IMR-90 (cell line): ENCODE data around the gene CNBD2. TPM values are rescaled to one million over a fixed set of nuclear protein-coding genes. Genes with fewer than 3 reads are reported as not detected.

ENCODE experiments used
- ATAC-seq: fragments of 200-7000 bp; cut with Tn5 transposase; 2 replicates; pipeline ENCODE4 v1.9.1; 2020; ENCODE audit warnings: low read depth, mild to moderate bottlenecking, moderate library complexity
- BruUV-seq: library from RNA; stranded (reverse); fragments of 400-500 nt; replicated peaks from 2 replicates; lab custom pipeline; 2021; lab: Mats Ljungman, UMichigan
- CTCF ChIA-PET: fragments of 300-600 bp; formaldehyde crosslinking; extraction: SDS; loops from one replicate; lab custom pipeline; 2021; ENCODE audit warnings: antibody characterized with exemption; lab: Yijun Ruan, JAX
- POLR2A ChIA-PET: fragments of 300-600 bp; sonication (Branson Sonifier 250); formaldehyde crosslinking; loops from one replicate; lab custom pipeline; 2022; ENCODE audit warnings: antibody characterized with exemption; ENCODE audit not compliant: unreplicated experiment; lab: Charles Lee
- DNase-seq: peaks from one replicate; pipeline ENCODE4 v3.0.0; 2013
- H2AFZ ChIP-seq: replicated peaks from 2 replicates; pipeline ENCODE3; 2013; ENCODE audit warnings: low read length, mild to moderate bottlenecking; ENCODE audit not compliant: poor library complexity
- H2AK5ac ChIP-seq: 2 replicates; pipeline ENCODE4 v1.6.1; 2013; ENCODE audit warnings: low read depth, low read length, inconsistent platforms
- H2AK9ac ChIP-seq: replicated peaks from 2 replicates; pipeline ENCODE3; 2013; ENCODE audit warnings: mild to moderate bottlenecking, low read depth, low read length, moderate library complexity; ENCODE audit not compliant: poor library complexity
- H2BK120ac ChIP-seq: 2 replicates; pipeline ENCODE4 v1.6.1; 2013; ENCODE audit warnings: low read depth, low read length, inconsistent platforms
- H2BK15ac ChIP-seq: 3 replicates; pipeline ENCODE4 v1.6.1; 2013; ENCODE audit warnings: low read depth, low read length, inconsistent platforms
- H2BK20ac ChIP-seq: 2 replicates; pipeline ENCODE4 v1.6.1; 2013; ENCODE audit warnings: low read depth, mild to moderate bottlenecking, inconsistent platforms, low read length, moderate library complexity
- H2BK5ac ChIP-seq: 2 replicates; pipeline ENCODE4 v1.6.1; 2013; ENCODE audit warnings: mild to moderate bottlenecking, low read depth, low read length, inconsistent platforms; ENCODE audit not compliant: poor library complexity, severe bottlenecking
- H3K14ac ChIP-seq: replicated peaks from 2 replicates; pipeline ENCODE4 v1.6.1; 2013; ENCODE audit warnings: low read depth, low read length, inconsistent platforms
- H3K18ac ChIP-seq: 2 replicates; pipeline ENCODE4 v1.6.1; 2013; ENCODE audit warnings: low read depth, low read length, control low read depth
- H3K23ac ChIP-seq: 2 replicates; pipeline ENCODE4 v1.6.1; 2013; ENCODE audit warnings: low read depth, low read length, inconsistent platforms
- H3K27ac ChIP-seq: 2 replicates; pipeline ENCODE4 v1.5.1; 2013; ENCODE audit warnings: mild to moderate bottlenecking, control low read depth, low read length; ENCODE audit not compliant: insufficient read depth
- H3K27me3 ChIP-seq: 2 replicates; pipeline ENCODE4 v1.6.1; 2013; ENCODE audit warnings: low read length; ENCODE audit not compliant: control insufficient read depth, insufficient read depth
- H3K36me3 ChIP-seq: 2 replicates; pipeline ENCODE4 v1.6.1; 2013; ENCODE audit warnings: low read length, mixed read lengths; ENCODE audit not compliant: control insufficient read depth, insufficient read depth
- H3K4ac ChIP-seq: 2 replicates; pipeline ENCODE4 v1.6.1; 2013; ENCODE audit warnings: low read depth, low read length, inconsistent platforms
- H3K4me1 ChIP-seq: 2 replicates; pipeline ENCODE4 v1.6.1; 2013; ENCODE audit warnings: low read length, mixed read lengths; ENCODE audit not compliant: control insufficient read depth, insufficient read depth
- H3K4me2 ChIP-seq: 2 replicates; pipeline ENCODE4 v1.6.1; 2013; ENCODE audit warnings: low read depth, mild to moderate bottlenecking, control low read depth, low read length, moderate library complexity
- H3K4me3 ChIP-seq: 2 replicates; pipeline ENCODE4 v1.5.1; 2013; ENCODE audit warnings: low read depth, mild to moderate bottlenecking, control low read depth, low read length, moderate library complexity; ENCODE audit not compliant: insufficient read depth
- H3K56ac ChIP-seq: 2 replicates; pipeline ENCODE4 v1.6.1; 2013; ENCODE audit warnings: low read length, inconsistent platforms; ENCODE audit not compliant: insufficient read depth; ENCODE audit errors: extremely low read depth
- H3K79me1 ChIP-seq, 2 experiments: 2 replicates each; pipeline ENCODE4 v1.6.1; 2013; ENCODE audit warnings: low read length in 2 of 2, inconsistent platforms in 1 of 2, low read depth in 1 of 2
- H3K9ac ChIP-seq: 2 replicates; pipeline ENCODE4 v1.6.1; 2013; ENCODE audit warnings: low read depth, low read length, control low read depth
- H3K9me1 ChIP-seq: 2 replicates; pipeline ENCODE4 v1.6.1; 2013; ENCODE audit warnings: low read length, inconsistent platforms; ENCODE audit not compliant: insufficient read depth
- H3K9me3 ChIP-seq: 2 replicates; pipeline ENCODE4 v1.6.1; 2013; ENCODE audit warnings: low read length; ENCODE audit not compliant: control insufficient read depth, insufficient read depth
- H4K20me1 ChIP-seq: 2 replicates; pipeline ENCODE4 v1.6.1; 2013; ENCODE audit warnings: low read length, inconsistent platforms; ENCODE audit not compliant: insufficient read depth
- H4K5ac ChIP-seq: 2 replicates; pipeline ENCODE4 v1.6.1; 2013; ENCODE audit warnings: mild to moderate bottlenecking, low read depth, low read length, control low read depth
- H4K8ac ChIP-seq, 2 experiments: 2 replicates each; pipeline ENCODE4 v1.6.1; 2013; ENCODE audit warnings: low read depth in 2 of 2, low read length in 2 of 2, control low read depth in 1 of 2, inconsistent platforms in 1 of 2
- H4K91ac ChIP-seq: 2 replicates; pipeline ENCODE4 v1.6.1; 2013; ENCODE audit warnings: low read depth, low read length, inconsistent platforms; ENCODE audit not compliant: insufficient read depth
- BHLHE40 ChIP-seq: fragments of 150-350 bp; IDR thresholded peaks from 2 replicates; pipeline ENCODE4 v1.6.1; 2016; ENCODE audit warnings: mild to moderate bottlenecking, low read depth, low read length
- CHD1 ChIP-seq: IDR thresholded peaks from 2 replicates; pipeline ENCODE4 v1.6.1; 2012; ENCODE audit warnings: low read depth, low read length, improper control_type of control experiment
- ELK1 ChIP-seq: fragments of 150-350 bp; IDR thresholded peaks from 2 replicates; pipeline ENCODE4 v1.6.1; 2016; ENCODE audit warnings: low read depth, mild to moderate bottlenecking, low read length, moderate library complexity, borderline replicate concordance
- FOS ChIP-seq: fragments of 150-350 bp; IDR thresholded peaks from 2 replicates; pipeline ENCODE4 v1.6.1; 2016; ENCODE audit warnings: low read depth, low read length
- MAFK ChIP-seq: IDR thresholded peaks from 2 replicates; pipeline ENCODE4 v1.6.1; 2012; ENCODE audit warnings: low read depth, low read length, improper control_type of control experiment
- MAZ ChIP-seq: IDR thresholded peaks from 2 replicates; pipeline ENCODE4 v1.6.1; 2012; ENCODE audit warnings: low read depth, mild to moderate bottlenecking, low read length, improper control_type of control experiment, moderate library complexity, borderline replicate concordance
- MXI1 ChIP-seq: IDR thresholded peaks from 2 replicates; pipeline ENCODE4 v1.6.1; 2012; ENCODE audit warnings: low read depth, mild to moderate bottlenecking, low read length, moderate library complexity, borderline replicate concordance
- NFE2L2 ChIP-seq: fragments of 150-350 bp; IDR thresholded peaks from 2 replicates; pipeline ENCODE4 v1.6.1; 2016; ENCODE audit warnings: low read depth, mild to moderate bottlenecking, low read length
- POLR2A ChIP-seq: IDR thresholded peaks from 2 replicates; pipeline ENCODE4 v1.6.1; 2012; ENCODE audit warnings: mild to moderate bottlenecking, low read depth, low read length
- RAD21 ChIP-seq: IDR thresholded peaks from 2 replicates; pipeline ENCODE4 v1.6.1; 2012; ENCODE audit warnings: low read length, improper control_type of control experiment
- RCOR1 ChIP-seq: IDR thresholded peaks from 2 replicates; pipeline ENCODE4 v1.6.1; 2012; ENCODE audit warnings: mild to moderate bottlenecking, low read length, improper control_type of control experiment; ENCODE audit not compliant: insufficient replicate concordance
- RFX5 ChIP-seq: IDR thresholded peaks from 2 replicates; pipeline ENCODE4 v1.8.0; 2012; ENCODE audit warnings: low read depth, mild to moderate bottlenecking, low read length, moderate library complexity
- WGBS, 2 experiments: methylation state at CpG; one replicate each; pipeline versions ENCODE4 v1.1.5 to v1.1.7; 2013; ENCODE audit warnings: missing lambda C conversion rate in 2 of 2; ENCODE audit not compliant: insufficient read length in 1 of 2; ENCODE audit errors: extremely low coverage in 2 of 2; 5-methylcytosine and 5-hydroxymethylcytosine counted together
- dilution Hi-C: fragments of 300-500 bp; cut with HindIII; formaldehyde crosslinking; loops from one replicate; pipeline ENCODE4 v1.14.3; 2018; ENCODE audit warnings: low sequenced_read_pairs; ENCODE audit not compliant: unreplicated experiment
- in situ Hi-C: fragments of 300-500 bp; cut with MboI; formaldehyde crosslinking; loops from 3 replicates; pipeline ENCODE4 v1.14.3; 2019; ENCODE audit warnings: low sequenced_read_pairs, inconsistent platforms, mixed read lengths
- intact Hi-C: fragments of 100-400 bp; cut with micrococcal nuclease; formaldehyde crosslinking; loops from 2 replicates; pipeline ENCODE4 v1.10.0; 2022
- polyA plus RNA-seq, 3 experiments: library from polyadenylated mRNA; depleted of rRNA; stranded (reverse); fragments of >200 nt; gene quantifications; 2 replicates each; pipeline ENCODE4 v1.2.3, GENCODE V29; 2012; ENCODE audit warnings: low replicate concordance in 1 of 3
- total RNA-seq: library from RNA; depleted of rRNA; stranded (reverse); fragments of >200 nt; gene quantifications from 2 replicates; pipeline ENCODE4 v1.2.3, GENCODE V29; 2012
- TF ChIP-seq, protein P1 (sequence below): conservative IDR thresholded peaks from 2 replicates; pipeline ENCODE4 v1.5.1; 2012; ENCODE audit warnings: mild to moderate bottlenecking, low read depth, low read length, improper control_type of control experiment
- TF ChIP-seq, protein P2 (sequence below): fragments of 150-350 bp; IDR thresholded peaks from 2 replicates; pipeline ENCODE4 v1.6.1; 2017; ENCODE audit warnings: mild to moderate bottlenecking, antibody characterized with exemption, low read length, low read depth

CNBD2 gene
- total and polyA plus RNA-seq, 2 of the 4 experiments (the other 2 are of a cell fraction): 0.90 to 1.7 TPM

GRCh38 chr20:35975576-35976373 is 7.4 kb downstream of the CNBD2 start:
- TF ChIP-seq ELK1: no peak
- no peak for TF ChIP-seq NFE2L2
- TF ChIP-seq FOS: no peak
- TF ChIP-seq RCOR1: no peak
- no peak for TF ChIP-seq RAD21
- TF ChIP-seq, protein P1, sequence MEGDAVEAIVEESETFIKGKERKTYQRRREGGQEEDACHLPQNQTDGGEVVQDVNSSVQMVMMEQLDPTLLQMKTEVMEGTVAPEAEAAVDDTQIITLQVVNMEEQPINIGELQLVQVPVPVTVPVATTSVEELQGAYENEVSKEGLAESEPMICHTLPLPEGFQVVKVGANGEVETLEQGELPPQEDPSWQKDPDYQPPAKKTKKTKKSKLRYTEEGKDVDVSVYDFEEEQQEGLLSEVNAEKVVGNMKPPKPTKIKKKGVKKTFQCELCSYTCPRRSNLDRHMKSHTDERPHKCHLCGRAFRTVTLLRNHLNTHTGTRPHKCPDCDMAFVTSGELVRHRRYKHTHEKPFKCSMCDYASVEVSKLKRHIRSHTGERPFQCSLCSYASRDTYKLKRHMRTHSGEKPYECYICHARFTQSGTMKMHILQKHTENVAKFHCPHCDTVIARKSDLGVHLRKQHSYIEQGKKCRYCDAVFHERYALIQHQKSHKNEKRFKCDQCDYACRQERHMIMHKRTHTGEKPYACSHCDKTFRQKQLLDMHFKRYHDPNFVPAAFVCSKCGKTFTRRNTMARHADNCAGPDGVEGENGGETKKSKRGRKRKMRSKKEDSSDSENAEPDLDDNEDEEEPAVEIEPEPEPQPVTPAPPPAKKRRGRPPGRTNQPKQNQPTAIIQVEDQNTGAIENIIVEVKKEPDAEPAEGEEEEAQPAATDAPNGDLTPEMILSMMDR: no peak
- TF ChIP-seq MAZ: no peak
- TF ChIP-seq, protein P2, sequence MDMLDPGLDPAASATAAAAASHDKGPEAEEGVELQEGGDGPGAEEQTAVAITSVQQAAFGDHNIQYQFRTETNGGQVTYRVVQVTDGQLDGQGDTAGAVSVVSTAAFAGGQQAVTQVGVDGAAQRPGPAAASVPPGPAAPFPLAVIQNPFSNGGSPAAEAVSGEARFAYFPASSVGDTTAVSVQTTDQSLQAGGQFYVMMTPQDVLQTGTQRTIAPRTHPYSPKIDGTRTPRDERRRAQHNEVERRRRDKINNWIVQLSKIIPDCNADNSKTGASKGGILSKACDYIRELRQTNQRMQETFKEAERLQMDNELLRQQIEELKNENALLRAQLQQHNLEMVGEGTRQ: no peak
- no peak for TF ChIP-seq MAFK
- TF ChIP-seq RFX5: no peak
- TF ChIP-seq CHD1: no peak
- no peak for TF ChIP-seq BHLHE40
- no peak for TF ChIP-seq POLR2A
- TF ChIP-seq MXI1: no peak
- WGBS, 2 experiments: no CpG with 5 or more reads among the region's 9 CpGs
- no peaks in the 10 kb centered on the region for H3K79me1 ChIP-seq
- H2BK5ac ChIP-seq: no peak overlapping the region
- H2BK20ac ChIP-seq: no peak overlapping the region
- no peak overlapping the region for H3K4me2 ChIP-seq
- intact Hi-C loops: no loop called here
- ChIA-PET POLR2A (no interaction called here), CTCF (interaction anchor here (0.8 to 2.6 kb wide), 2 partner anchors 17 to 21 kb away, joined by 4 to 13 read pairs; partner anchors contain the start of gene SCAND1)
- H3K27me3 ChIP-seq: peaks cover 13% of the 10 kb centered on the region
- 0 out of 2 replicates have a peak overlapping the region, but pooled peaks have one; percentile 4 for H3K56ac ChIP-seq
- no peak overlapping the region for H4K8ac ChIP-seq
- H2AK9ac ChIP-seq: peak overlapping the region; percentile 52
- H4K91ac ChIP-seq: no peak overlapping the region
- no peaks in the 10 kb centered on the region for H3K4me1 ChIP-seq
- no peak for DNase-seq
- BruUV-seq: no TSS peak
- no peak overlapping the region for H3K14ac ChIP-seq
- H3K4ac ChIP-seq: no peak overlapping the region
- H2AFZ ChIP-seq: peak overlapping the region; percentile 51
- peaks cover 5% of the 10 kb centered on the region; the same call in 1 of the 2 replicates for H3K9me3 ChIP-seq
- H2BK15ac ChIP-seq: no peak overlapping the region
- H3K9ac ChIP-seq: no peak overlapping the region
- in situ Hi-C loops: loop anchor here (25.0 kb wide), 1 partner anchor 462 kb away; no protein-coding TSS in a partner anchor
- H2BK120ac ChIP-seq: no peak overlapping the region
- dilution Hi-C loops: no loop called here
- no peak overlapping the region for H3K23ac ChIP-seq
- ATAC-seq: no peak
- no peak overlapping the region for H4K5ac ChIP-seq
- no peak overlapping the region for H2AK5ac ChIP-seq
- no peak overlapping the region for H3K27ac ChIP-seq
- no peaks in the 10 kb centered on the region for H3K36me3 ChIP-seq
- H4K20me1 ChIP-seq: no peaks in the 10 kb centered on the region
- H3K4me3 ChIP-seq: no peak overlapping the region
- H3K9me1 ChIP-seq: no peaks in the 10 kb centered on the region; the same call in 1 of the 2 replicates
- no peak overlapping the region for H3K18ac ChIP-seq
